Measurements from ENCODE around the gene INPP5D.
"Not testable (repeated sequence)": the region's sequence is repeated elsewhere in the genome, so short reads cannot be mapped to it uniquely, and the experiment has no call there.

The INPP5D gene

GRCh38 chr2:233053928-233054784, 6.0 kb upstream of the INPP5D start:
- DNase-seq (ENCODE audit: low spot score) = peak; percentile 86

- DNase-seq (ENCODE audit: low spot score) = no peak
Measured at GRCh38 chr2:233055362-233055761, 4.8 kb upstream of the INPP5D start.

DNA sequence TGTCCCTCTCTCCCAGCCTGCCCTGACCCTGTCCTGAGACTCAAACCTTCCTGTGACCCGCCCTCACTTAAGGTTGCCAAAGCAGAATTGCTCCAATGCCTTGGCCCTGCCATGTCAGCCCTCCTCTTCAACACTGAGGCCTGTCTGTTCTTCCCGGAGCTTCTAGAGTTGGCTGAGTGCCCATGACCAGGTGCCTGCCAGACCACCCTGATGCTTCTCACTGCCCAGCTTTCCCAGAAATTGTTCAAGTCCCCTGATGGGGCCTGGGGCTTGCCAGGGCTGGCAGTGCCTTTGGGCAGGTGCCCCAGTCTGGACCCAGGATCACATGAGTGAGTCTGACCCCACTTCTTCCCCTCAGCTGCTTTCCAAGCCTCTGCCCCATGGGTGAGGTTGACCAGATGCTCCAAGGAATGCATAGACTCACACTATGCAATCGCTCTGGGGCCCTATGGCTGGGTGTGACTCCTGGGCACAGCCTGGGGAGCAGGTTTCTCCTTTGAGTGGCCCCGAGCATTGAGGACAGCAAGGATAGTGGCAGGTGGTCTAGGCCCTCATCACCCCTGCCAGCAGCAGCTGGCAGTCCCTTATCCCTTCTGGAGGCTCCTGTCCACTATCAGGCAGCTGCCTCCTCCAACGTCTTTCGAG, 3.1 kb upstream of the INPP5D start:
- no peak for DNase-seq (ENCODE audit: low spot score)

- no peak for DNase-seq (ENCODE audit: low spot score)
Measured at GRCh38 chr2:233058717-233059546, 1.2 kb upstream of the INPP5D start.

DNA sequence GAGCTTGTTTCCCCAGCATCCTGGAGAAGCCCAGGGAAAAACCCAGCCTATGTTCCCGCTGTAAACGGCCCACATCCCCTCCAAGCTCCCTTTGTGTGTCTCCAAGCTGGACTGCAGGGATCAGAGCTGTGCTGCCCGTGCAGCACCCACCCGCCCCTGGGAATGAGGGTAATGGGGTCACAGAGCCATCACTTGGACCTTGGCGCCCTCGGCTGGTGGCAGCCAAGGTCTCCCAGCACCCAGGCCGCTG, 670 bp upstream of the INPP5D start:
- no peak for DNase-seq (ENCODE audit: low spot score)

- no peak for DNase-seq (ENCODE audit: low spot score)
Measured at GRCh38 chr2:233060501-233060979, 398 bp downstream of the INPP5D start.

GRCh38 chr2:233060980-233061590, 943 bp downstream of the INPP5D start:
- DNase-seq (ENCODE audit: low spot score) = no peak

DNA sequence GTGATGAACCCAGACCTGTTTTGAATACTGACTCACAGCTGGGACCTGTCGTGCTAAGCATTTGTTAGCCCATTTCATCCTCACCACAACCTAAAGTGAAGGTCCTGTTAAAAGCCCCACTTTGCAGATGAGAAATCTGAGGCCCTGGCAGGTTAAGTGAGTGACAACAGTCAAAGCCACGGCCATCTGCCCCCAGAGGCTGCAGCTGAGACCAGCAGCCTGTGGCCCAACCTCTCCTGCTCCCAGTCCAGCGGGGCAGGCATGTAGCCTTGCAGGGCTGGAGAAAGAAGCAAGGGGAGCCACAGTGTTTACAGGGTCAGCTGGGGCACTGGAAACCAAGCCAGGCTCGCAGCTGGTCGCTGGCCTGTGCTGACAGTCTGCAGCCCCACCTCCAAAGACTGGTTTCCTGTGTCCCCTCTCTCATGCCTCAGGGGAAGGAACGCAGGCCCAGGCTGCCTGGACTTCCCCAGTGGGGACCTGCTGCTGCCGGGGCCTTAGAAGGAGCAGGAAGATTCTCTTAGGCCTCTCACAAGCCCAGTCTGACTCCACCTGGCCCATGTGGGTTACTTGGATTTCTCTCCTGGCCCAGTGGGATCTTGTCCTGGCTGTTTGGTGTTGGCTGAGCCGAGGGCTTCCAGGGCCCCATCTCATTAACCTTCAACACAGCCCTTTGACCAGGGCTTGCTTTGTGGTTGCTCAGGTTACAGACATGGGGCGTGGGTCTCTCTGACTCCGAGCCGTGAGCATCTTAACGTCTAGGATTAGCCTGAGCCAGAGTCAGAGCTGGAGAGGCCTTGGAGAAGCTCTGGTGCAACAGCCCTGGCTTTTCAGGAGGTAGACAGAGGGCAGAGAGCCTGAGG, 1.7 kb downstream of the INPP5D start:
- peak; percentile 45 for DNase-seq (ENCODE audit: low spot score)

DNA sequence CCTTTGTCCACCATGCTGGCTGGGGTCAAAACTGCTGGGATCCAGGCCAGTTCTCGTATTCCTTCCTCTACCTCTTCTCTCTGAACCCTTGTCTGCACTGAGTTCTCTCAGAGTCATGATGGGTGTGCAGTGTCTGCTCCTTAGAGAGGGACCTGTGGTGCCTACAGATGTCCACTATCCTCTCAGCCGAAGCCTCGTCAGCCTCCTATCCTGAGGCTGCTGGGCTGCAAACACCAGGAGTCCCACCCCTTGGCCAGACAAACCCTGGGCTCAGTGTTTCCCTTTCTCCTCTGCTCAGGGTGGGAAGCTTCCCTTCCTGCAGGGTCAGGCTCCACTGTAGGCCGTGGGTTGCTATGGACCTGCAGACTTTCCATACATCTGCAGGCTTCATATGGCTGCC, 2.3 kb downstream of the INPP5D start:
- no peak for DNase-seq (ENCODE audit: low spot score)

- DNase-seq (ENCODE audit: low spot score) = no peak
Measured at GRCh38 chr2:233062946-233063268, 2.8 kb downstream of the INPP5D start.

- DNase-seq (ENCODE audit: low spot score) = no peak
Measured at GRCh38 chr2:233063269-233063975, 3.3 kb downstream of the INPP5D start.

- DNase-seq (ENCODE audit: low spot score) = no peak
Measured at GRCh38 chr2:233063976-233064411, 3.9 kb downstream of the INPP5D start.

DNA sequence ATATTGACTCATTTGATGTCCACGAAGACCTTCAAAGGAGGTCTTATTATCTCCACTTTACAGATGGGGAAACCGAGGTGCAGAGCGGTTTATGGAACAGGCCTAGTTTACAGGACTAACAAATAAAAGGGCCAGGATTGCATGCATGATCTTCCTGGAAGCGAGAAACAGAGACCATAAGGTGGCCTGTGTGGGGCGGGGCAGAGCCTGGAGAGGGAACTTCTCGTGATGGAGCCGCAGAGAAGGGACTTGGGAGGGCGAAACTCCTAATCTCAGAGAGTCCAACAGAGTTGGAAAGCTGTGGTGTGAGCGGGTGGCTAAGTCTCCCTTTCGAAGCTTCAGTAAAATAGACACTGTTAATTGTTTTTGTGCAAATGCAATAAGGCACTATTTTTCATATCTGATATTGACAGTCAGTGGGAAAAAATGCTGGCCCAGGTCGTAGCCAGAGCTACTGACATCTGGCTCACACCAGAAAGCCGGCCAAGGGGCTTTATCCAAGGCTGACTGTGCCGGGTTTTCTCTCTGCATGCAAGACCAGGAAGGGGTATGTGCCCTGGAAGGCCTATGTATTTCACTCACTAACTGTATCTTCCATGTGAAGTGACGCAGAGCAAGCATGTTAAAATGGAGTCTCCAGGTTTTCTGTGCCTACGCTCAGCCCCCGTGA, 4.5 kb downstream of the INPP5D start:
- DNase-seq (ENCODE audit: low spot score) = no peak

DNA sequence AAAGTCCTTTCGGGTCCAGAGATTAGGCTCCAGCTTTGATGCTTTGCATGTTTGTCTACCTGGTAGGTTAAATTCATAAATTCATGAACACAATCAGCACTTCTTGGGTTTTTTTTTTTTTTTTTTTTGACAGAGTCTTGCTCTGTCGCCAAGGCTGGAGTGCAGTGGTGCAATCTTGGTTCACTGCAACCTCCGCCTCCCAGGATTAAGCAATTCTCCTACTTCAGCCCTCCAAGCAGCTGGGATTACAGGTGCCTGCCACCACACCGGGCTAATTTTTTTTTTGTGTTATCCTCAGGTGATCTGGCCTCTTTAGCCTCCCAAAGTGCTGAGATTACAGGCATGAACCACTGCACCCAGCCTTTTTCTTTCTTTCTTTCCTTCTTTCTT, 5.1 kb downstream of the INPP5D start:
- DNase-seq (ENCODE audit: low spot score) = not testable (repeated sequence)

- DNase-seq (ENCODE audit: low spot score) = no peak
Measured at GRCh38 chr2:233065954-233066470, 5.9 kb downstream of the INPP5D start.

GRCh38 chr2:233068762-233069418, 8.7 kb downstream of the INPP5D start:
- DNase-seq (ENCODE audit: low spot score) = no peak

GRCh38 chr2:233072838-233073237, 12.7 kb downstream of the INPP5D start:
- no peak for DNase-seq (ENCODE audit: low spot score)

GRCh38 chr2:233074106-233074505, 14.0 kb downstream of the INPP5D start:
- no peak for DNase-seq (ENCODE audit: low spot score)

GRCh38 chr2:233075141-233075965, 15.2 kb downstream of the INPP5D start:
- DNase-seq (ENCODE audit: low spot score) = no peak

Data from hepatic stellate cell (primary cell).